ENCODE measurements around the gene PLCB4. TPM values are rescaled to one million over a fixed set of nuclear protein-coding genes. Genes with fewer than 3 reads are reported as not detected.

The PLCB4 gene
- total and polyA plus RNA-seq, 3 experiments from 2014 or later: not detected

GRCh38 chr20:9200196-9200595 lies 131.3 kb downstream of the PLCB4 start:
- Histone ChIP-seq H3K36me3 (ENCODE audit: insufficient read depth, low read length) (no peaks in the 10 kb centered on the region), H3K27ac (ENCODE audit: low read depth, low read length) (no peak overlapping the region), H3K4me1 (ENCODE audit: insufficient read depth, low read length) (no peaks in the 10 kb centered on the region), H3K27me3 (ENCODE audit: insufficient read depth, low read length, poor library complexity, severe bottlenecking) (no peaks in the 10 kb centered on the region), H3K9me3 (ENCODE audit: low read length) (no peaks in the 10 kb centered on the region), H3K4me3 (ENCODE audit: low read length) (no peak overlapping the region)
- Mint-ChIP-seq H3K9me3 (peaks cover 0 to 6% (median 2%) of the 10 kb centered on the region in 5 donors), H3K27ac (no peak overlapping the region), H3K36me3 (no peaks in the 10 kb centered on the region), H3K4me1 (no peaks in the 10 kb centered on the region), H3K27me3 (no peaks in the 10 kb centered on the region), H3K4me3 (no peak overlapping the region)
- ChIA-PET POLR2A (no interaction called here), CTCF (no interaction called here)
- DNase-seq: no peak

DNA sequence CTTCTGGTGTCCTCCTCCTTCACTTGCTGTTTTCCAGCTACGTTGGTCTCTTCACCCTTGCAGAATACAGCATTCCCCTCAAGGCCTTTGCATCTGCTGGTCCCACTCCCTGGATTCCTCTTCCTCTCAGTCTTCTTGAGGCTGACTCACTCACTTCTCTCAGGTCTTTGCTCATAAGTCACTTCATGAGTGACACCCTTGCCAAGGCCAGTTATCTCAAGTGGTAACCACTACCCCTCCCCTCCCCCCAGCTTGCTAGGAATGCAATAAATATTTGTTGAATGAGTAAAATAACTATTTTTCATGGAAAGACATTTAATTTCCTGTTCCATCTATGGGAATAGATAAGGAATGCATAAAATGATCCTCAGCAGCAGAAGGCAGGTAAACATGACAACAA lies 131.7 kb downstream of the PLCB4 start:
- Histone ChIP-seq H3K9me3 (ENCODE audit: low read length) (no peaks in the 10 kb centered on the region), H3K27me3 (ENCODE audit: insufficient read depth, low read length, poor library complexity, severe bottlenecking) (no peaks in the 10 kb centered on the region), H3K4me1 (ENCODE audit: insufficient read depth, low read length) (no peaks in the 10 kb centered on the region), H3K4me3 (ENCODE audit: low read length) (no peak overlapping the region), H3K27ac (ENCODE audit: low read depth, low read length) (no peak overlapping the region), H3K36me3 (ENCODE audit: insufficient read depth, low read length) (no peaks in the 10 kb centered on the region)
- CTCF ChIA-PET: no interaction called here
- DNase-seq: no peak
- no peak overlapping the region for H3K27ac Mint-ChIP-seq
- H3K36me3 Mint-ChIP-seq: no peaks in the 10 kb centered on the region
- H3K4me1 Mint-ChIP-seq: no peaks in the 10 kb centered on the region
- no peaks in the 10 kb centered on the region for H3K27me3 Mint-ChIP-seq
- H3K4me3 Mint-ChIP-seq: no peak overlapping the region
- POLR2A ChIA-PET: no interaction called here
- H3K9me3 Mint-ChIP-seq: peaks cover under 1 to 6% (median 3%) of the 10 kb centered on the region in 5 donors

GRCh38 chr20:9202420-9203080 lies 133.7 kb downstream of the PLCB4 start:
- no peak overlapping the region for H3K4me3 Mint-ChIP-seq
- H3K9me3 Mint-ChIP-seq: peaks cover 0 to 7% (median 3%) of the 10 kb centered on the region in 5 donors
- H3K27me3 Mint-ChIP-seq: no peaks in the 10 kb centered on the region
- Histone ChIP-seq H3K36me3 (ENCODE audit: insufficient read depth, low read length) (no peaks in the 10 kb centered on the region), H3K27me3 (ENCODE audit: insufficient read depth, low read length, poor library complexity, severe bottlenecking) (no peaks in the 10 kb centered on the region), H3K4me1 (ENCODE audit: insufficient read depth, low read length) (no peaks in the 10 kb centered on the region), H3K4me3 (ENCODE audit: low read length) (no peak overlapping the region), H3K9me3 (ENCODE audit: low read length) (no peaks in the 10 kb centered on the region), H3K27ac (ENCODE audit: low read depth, low read length) (no peak overlapping the region)
- H3K4me1 Mint-ChIP-seq: no peaks in the 10 kb centered on the region
- POLR2A ChIA-PET: no interaction called here
- CTCF ChIA-PET: no interaction called here
- no peak overlapping the region for H3K27ac Mint-ChIP-seq
- no peaks in the 10 kb centered on the region for H3K36me3 Mint-ChIP-seq
- DNase-seq: no peak

DNA sequence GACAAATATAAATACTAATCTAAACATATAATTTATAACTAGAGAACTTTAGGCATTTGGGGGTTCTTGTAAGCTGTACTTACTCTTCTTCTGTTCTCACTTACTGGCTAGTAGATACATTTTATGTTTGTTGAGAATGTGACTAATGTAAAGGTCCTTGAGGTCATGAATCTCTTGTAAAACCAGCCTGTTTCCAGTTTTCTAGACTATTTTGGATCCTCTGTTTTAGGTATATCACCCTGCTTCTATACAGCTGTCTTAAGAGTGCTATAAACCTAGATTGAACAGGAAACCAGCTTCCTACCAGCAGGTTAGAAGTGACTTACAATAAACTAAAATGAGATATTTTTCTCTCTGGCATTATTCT lies 134.2 kb downstream of the PLCB4 start:
- Mint-ChIP-seq H3K4me1 (no peaks in the 10 kb centered on the region), H3K27me3 (no peaks in the 10 kb centered on the region), H3K36me3 (no peaks in the 10 kb centered on the region), H3K9me3 (peaks cover 0 to 8% (median 5%) of the 10 kb centered on the region in 5 donors), H3K27ac (no peak overlapping the region), H3K4me3 (no peak overlapping the region)
- Histone ChIP-seq H3K27me3 (ENCODE audit: insufficient read depth, low read length, poor library complexity, severe bottlenecking) (no peaks in the 10 kb centered on the region), H3K27ac (ENCODE audit: low read depth, low read length) (no peak overlapping the region), H3K9me3 (ENCODE audit: low read length) (no peaks in the 10 kb centered on the region), H3K4me3 (ENCODE audit: low read length) (no peak overlapping the region), H3K4me1 (ENCODE audit: insufficient read depth, low read length) (no peaks in the 10 kb centered on the region), H3K36me3 (ENCODE audit: insufficient read depth, low read length) (no peaks in the 10 kb centered on the region)
- DNase-seq: no peak
- ChIA-PET POLR2A (no interaction called here), CTCF (no interaction called here)

DNA sequence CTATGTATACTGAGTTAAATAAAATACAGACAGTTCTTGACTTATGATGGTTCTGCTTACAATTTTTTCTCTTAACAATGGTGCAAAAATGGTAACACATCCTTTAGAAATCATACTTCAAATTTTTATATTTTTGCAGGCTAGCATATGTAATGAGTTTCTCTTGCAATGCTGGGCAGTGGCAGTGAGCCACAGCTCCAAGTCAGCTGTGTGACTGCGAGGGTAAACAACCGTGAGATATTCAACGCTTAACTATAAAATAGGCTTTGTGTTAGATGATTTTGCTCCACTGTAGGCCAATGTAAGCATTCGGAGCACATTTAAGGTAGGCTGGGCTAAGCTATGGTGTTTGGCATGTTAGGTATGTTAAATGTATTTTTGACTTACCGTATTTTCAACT lies 136.1 kb downstream of the PLCB4 start:
- no peaks in the 10 kb centered on the region for H3K9me3 ChIP-seq (ENCODE audit: low read length)
- no peak overlapping the region for H3K4me3 ChIP-seq (ENCODE audit: low read length)
- Mint-ChIP-seq H3K36me3 (no peaks in the 10 kb centered on the region), H3K4me3 (no peak overlapping the region), H3K9me3 (peaks cover 2 to 10% (median 5%) of the 10 kb centered on the region in 5 donors), H3K27ac (no peak overlapping the region), H3K4me1 (no peaks in the 10 kb centered on the region), H3K27me3 (no peaks in the 10 kb centered on the region)
- ChIA-PET CTCF (no interaction called here), POLR2A (no interaction called here)
- no peaks in the 10 kb centered on the region for H3K27me3 ChIP-seq (ENCODE audit: insufficient read depth, low read length, poor library complexity, severe bottlenecking)
- no peaks in the 10 kb centered on the region for H3K4me1 ChIP-seq (ENCODE audit: insufficient read depth, low read length)
- no peak overlapping the region for H3K27ac ChIP-seq (ENCODE audit: low read depth, low read length)
- DNase-seq: no peak
- no peaks in the 10 kb centered on the region for H3K36me3 ChIP-seq (ENCODE audit: insufficient read depth, low read length)

DNA sequence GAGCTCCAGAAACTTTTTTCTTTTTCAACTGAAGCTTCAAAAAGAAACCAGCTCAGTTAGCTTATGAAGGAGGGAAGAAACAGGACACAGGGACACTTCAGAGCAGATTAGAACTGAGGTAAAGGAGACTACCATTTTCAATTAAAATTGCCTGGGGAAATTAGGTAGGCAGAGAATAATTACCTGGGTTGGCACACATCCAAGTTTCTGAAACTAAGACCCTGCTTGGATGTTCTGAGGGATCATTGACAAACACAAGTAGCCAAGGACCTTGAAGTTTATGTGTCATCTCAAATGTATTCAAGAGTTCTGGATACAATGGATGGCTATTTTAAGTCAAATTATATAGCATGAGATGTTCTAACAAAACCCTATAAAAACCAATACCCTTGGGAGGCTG lies 137.6 kb downstream of the PLCB4 start:
- DNase-seq: no peak
- H3K36me3 ChIP-seq (ENCODE audit: insufficient read depth, low read length): no peaks in the 10 kb centered on the region
- H3K4me1 ChIP-seq (ENCODE audit: insufficient read depth, low read length): no peaks in the 10 kb centered on the region
- H3K27ac ChIP-seq (ENCODE audit: low read depth, low read length): no peak overlapping the region
- no peaks in the 10 kb centered on the region for H3K9me3 ChIP-seq (ENCODE audit: low read length)
- H3K4me3 Mint-ChIP-seq: no peak overlapping the region
- ChIA-PET POLR2A (no interaction called here), CTCF (no interaction called here)
- H3K9me3 Mint-ChIP-seq: peaks cover 2 to 16% (median 5%) of the 10 kb centered on the region in 5 donors
- no peak overlapping the region for H3K27ac Mint-ChIP-seq
- H3K4me3 ChIP-seq (ENCODE audit: low read length): no peak overlapping the region
- no peaks in the 10 kb centered on the region for H3K27me3 Mint-ChIP-seq
- H3K36me3 Mint-ChIP-seq: no peaks in the 10 kb centered on the region
- no peaks in the 10 kb centered on the region for H3K4me1 Mint-ChIP-seq
- H3K27me3 ChIP-seq (ENCODE audit: insufficient read depth, low read length, poor library complexity, severe bottlenecking): no peaks in the 10 kb centered on the region

DNA sequence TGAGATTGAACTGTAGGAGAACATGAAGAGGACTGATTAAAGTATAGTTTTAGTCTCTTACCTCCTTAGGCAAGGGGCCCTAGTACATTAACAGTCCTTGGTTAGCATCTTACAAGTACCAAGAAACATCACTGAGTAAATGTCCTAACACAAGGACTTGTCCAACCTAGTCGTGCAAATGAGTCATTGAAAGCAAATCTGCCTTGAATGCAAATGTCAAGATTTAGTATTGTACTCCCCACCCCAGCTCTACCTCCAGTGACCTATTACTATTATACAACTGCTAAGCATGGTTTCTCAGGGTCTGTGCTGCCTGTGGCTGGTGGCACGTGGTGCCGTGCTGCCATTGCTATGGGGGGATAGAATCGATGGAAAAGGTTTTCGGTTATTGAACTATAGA lies 138.4 kb downstream of the PLCB4 start:
- POLR2A ChIA-PET: no interaction called here
- Mint-ChIP-seq H3K27me3 (no peaks in the 10 kb centered on the region), H3K4me1 (no peaks in the 10 kb centered on the region), H3K36me3 (no peaks in the 10 kb centered on the region), H3K9me3 (peaks cover 2 to 14% (median 5%) of the 10 kb centered on the region in 5 donors), H3K4me3 (no peak overlapping the region), H3K27ac (no peak overlapping the region)
- Histone ChIP-seq H3K9me3 (ENCODE audit: low read length) (no peaks in the 10 kb centered on the region), H3K4me1 (ENCODE audit: insufficient read depth, low read length) (no peaks in the 10 kb centered on the region), H3K27ac (ENCODE audit: low read depth, low read length) (no peak overlapping the region), H3K4me3 (ENCODE audit: low read length) (no peak overlapping the region), H3K36me3 (ENCODE audit: insufficient read depth, low read length) (no peaks in the 10 kb centered on the region), H3K27me3 (ENCODE audit: insufficient read depth, low read length, poor library complexity, severe bottlenecking) (no peaks in the 10 kb centered on the region)
- DNase-seq: no peak
- CTCF ChIA-PET: no interaction called here

DNA sequence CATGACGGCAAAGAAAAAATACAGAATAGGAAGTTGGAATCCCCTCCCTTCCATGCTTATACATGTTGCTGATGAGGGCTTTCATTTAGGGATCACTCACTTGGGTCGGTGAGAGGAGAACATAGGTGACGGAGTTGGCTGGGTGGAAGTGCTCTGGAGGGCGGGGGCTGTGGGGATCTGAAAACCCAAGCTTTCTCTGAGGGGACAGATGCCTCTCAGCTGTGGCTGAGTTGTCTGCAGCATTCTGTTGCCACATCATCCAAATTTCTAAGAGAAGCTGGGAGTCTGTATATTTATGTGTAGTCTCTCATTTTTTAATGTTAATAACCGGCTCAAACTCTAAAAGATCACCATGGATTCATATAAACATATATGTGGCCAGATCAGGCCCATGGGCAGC lies 141.5 kb downstream of the PLCB4 start:
- Mint-ChIP-seq H3K27me3 (no peaks in the 10 kb centered on the region), H3K36me3 (no peaks in the 10 kb centered on the region), H3K4me3 (no peak overlapping the region), H3K4me1 (no peaks in the 10 kb centered on the region), H3K27ac (no peak overlapping the region), H3K9me3 (peaks cover 2 to 18% (median 3%) of the 10 kb centered on the region in 5 donors)
- Histone ChIP-seq H3K9me3 (ENCODE audit: low read length) (no peaks in the 10 kb centered on the region), H3K27ac (ENCODE audit: low read depth, low read length) (no peak overlapping the region), H3K27me3 (ENCODE audit: insufficient read depth, low read length, poor library complexity, severe bottlenecking) (no peaks in the 10 kb centered on the region), H3K36me3 (ENCODE audit: insufficient read depth, low read length) (no peaks in the 10 kb centered on the region), H3K4me1 (ENCODE audit: insufficient read depth, low read length) (no peaks in the 10 kb centered on the region), H3K4me3 (ENCODE audit: low read length) (no peak overlapping the region)
- ChIA-PET CTCF (no interaction called here), POLR2A (no interaction called here)
- no peak for DNase-seq
